ENCODE data around the gene PLEKHN1.

The PLEKHN1 gene

DNA sequence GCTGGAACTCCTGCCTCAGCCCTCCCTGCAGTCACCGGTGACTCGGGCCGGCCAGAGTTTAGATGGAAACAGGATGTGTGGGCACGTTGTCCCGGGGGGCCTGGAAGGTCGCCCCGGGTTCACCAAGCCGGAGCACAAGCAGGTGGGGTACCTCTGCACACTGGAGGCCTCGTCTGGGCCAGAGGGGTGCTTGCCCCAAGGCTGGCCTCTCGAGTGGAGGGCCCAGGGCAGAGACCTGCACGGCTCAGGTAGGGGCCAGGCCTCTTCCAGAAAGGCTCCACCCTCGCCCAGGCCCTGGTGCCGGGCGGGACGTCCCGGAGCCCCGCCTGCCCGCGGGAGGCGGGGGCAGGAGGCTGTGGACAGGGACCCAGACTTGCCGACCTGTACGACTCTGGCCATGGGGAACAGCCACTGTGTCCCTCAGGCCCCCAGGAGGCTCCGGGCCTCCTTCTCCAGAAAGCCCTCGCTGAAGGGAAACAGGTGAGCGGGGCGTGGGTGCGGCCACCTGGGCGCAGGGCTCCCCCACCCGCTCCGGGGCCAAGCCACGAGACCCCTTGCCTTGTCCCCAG lies at the start of gene PLEKHN1:
PLEKHN1 (plus strand) TSS at position 348 of the 569 bp plus-strand sequence; CDS start at position 398, 50 bp downstream.
- DNase-seq, result peak; percentile 80

GRCh38 chr1:917076-917459 lies 49.2 kb upstream of the PLEKHN1 start:
- DNase-seq, result no peak

DNA sequence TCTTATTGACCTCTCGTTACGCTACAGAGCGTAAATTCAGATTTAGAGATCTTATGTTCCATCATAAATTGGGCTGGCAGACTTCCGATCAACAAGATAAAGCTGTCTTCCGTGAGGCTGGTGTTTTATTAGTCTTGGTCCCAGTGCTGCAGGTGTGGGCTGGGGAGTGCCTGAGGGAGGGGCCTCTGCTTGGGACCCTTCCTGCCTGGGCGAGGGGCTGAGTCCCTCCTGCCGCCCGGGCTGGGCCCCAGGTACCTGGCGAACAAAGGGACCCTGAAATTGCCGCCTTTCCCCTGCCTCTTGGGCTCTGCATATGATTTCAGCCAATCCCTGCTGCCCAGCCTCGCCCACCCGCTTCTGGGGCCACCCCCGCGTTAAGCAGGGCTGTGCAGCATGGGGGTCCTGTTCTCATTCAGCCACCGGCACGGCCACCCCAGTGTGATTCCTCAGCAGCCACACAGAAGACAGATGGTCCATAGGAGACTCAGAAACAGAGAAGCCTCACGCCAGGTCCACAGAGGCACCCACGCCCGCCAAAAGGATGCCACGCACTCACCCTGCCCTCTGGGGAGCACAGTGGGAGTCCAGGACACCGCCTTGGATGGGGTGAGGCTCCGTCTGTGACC lies 48.7 kb upstream of the PLEKHN1 start:
- DNase-seq, result no peak

DNA sequence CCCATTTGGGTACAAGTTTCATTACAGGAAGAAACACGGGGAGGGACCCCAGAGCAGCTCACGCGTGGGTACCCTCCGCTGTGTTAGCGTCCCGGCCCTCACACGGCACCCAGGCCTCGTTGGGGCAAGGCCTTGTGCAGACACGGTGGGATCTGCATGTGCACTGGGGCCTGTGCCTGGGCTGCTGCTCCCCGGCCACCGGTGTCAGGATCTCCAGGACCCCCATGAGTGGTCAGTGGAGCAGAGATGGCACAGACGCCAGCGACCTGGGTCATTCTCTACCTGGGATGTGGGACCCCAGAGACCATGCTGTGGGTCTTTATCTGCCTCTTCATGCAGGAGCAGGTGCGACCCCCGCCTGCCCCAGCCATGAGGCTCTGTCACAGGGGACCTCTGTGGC lies 47.9 kb upstream of the PLEKHN1 start:
- no peak for DNase-seq

DNA sequence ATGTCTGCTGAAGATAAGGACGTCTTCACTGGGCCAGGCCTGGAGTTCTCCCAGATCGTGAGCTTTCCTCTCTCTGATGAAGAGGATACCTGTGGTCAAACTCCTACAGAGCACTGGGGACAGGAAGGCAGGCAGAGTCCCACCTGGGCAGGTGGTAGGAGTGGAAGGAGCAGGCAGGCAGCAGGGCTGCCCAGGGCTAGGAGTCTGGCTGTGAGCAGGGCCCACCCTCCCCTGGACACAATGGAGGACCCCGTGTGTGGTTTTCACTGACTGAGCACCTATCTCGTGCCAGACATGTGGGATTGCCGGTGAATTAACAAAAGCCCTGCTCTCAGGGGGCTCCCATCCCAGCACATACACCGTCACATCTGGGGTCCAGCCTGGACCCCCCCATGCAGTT lies 47.4 kb upstream of the PLEKHN1 start:
- no peak for DNase-seq

DNA sequence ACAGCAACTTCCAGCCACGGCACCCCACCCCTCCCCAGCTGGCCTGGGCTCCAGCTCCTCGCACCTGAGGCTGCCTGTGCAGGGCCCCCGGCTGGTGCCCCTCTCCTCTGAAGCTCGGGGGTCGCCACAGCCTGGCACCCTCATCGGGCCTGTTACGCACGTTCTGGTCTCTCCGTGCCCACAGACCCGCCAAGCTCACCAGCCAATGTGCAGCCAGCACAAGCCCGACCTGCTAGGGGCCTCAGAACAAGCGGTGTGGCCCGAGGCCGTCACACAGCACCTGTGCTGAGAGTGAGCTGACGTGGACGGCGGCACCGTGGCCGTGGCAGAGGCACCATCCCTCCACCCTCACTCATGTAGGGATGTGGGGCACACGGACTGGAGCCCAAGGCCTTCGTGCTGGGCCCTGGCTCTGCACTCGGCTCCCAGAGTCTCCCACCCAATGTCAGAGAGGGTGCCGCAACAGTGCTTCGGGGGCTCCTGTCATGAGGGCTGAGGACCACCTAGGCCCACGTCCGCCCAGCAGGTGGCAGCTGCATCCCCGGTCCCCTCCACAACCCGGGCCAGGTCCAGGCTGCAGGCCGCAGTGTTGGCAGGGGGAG lies 46.9 kb upstream of the PLEKHN1 start:
- no peak for DNase-seq

DNA sequence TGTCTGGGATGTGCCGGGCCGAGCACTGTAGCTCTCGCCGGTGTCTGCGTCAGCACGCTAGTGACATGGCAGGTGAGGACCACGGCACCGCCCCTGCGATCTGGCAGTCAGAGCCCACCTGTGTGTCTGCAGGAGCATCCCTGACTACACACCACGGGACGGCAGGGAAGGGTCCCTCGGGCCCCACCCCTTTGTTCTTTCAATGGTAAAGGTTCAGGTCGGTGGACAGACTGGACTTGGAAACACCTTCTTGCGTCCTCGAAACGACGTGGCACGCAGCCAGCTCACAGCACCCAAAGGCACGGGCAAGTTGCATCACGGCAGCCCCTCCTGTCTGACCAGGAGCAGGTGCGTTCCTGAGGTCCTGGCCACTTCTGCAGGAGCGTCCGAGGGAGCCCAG lies 46.3 kb upstream of the PLEKHN1 start:
- DNase-seq, result no peak

GRCh38 chr1:920521-920920 lies 45.8 kb upstream of the PLEKHN1 start:
- DNase-seq, result no peak

DNA sequence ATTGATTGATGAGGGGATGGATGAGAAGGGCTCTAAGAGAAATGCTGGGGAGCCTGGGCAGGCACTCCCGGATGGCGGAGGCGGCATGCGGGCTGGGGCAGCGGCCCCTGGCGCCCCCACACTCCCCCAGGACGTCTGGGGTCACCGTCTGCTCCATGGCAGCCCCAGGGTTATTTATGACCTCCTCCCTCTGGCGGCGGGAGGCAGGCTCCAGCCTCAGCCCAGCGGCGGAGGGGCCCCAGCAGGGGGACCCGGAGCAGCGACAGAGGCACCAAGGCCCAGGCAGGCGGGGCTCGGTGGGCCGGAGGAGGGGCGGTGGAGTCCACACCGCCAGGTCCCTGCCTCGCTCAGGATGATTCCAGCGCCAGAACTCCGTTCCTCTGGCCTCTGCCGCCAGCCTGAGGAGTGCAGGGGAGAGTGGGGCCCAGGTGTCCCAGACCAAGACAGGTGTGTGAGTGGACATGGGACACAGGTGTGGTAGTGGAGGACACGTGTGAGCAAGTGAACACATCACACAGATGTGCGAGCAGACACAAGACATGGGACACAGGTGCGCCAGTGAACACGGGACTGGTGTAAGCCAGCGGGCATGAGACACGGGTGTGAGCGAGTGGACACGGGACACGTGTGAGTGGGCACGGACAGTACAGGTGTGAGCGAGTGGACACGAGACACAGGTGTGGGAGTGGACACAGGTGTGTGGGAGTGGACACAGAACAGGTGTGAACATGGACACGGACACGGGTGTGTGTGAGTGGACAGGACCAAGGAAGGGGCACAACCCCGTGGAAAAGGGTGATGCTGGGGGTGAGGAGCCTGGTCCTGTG lies 45.1 kb upstream of the PLEKHN1 start:
- no peak for DNase-seq

DNA sequence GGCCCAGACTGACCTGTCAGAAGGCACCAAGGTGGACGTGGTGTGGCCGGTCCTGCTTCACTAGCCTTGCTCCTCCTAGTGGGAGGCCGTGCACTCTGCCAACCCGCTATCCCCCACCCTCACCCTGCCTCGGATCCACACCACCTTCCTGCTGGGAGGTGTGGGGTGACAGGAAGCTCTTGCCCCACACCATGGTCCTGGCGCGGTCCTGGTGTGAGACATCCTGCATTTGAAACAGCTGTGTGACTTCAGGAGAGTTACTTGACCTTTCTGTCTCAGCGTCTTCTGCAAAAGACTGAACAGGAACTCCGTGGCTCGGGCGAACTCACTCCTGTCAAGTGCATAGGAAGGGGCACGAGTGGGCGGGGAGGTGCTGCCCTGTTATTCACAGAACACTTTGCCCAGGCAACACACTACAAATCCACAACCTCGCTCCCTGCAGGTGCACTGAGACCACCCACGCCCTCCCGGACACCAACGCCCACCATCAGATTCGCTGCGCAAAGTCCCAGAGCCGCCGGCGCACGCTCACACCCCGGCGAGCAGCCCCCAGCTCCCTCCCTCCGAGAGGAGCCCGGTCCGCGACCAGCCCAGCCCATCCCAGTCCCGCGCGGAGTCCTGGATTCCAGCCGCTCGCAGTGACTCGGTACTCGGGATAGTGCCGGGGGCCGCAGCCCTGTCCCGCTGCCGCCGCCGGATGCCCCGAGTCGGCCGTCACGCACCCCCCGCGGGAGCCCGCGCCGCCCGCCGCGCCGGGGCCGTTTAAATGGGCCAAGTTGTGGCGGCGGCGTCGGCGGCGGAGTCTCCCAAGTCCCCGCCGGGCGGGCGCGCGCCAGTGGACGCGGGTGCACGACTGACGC lies 42.9 kb upstream of the PLEKHN1 start, which contains the start of gene SAMD11:
SAMD11 (plus strand) TSS at position 793 of the 860 bp plus-strand sequence. CDS start 509 bp downstream, outside the sequence.
- DNase-seq, result peak; percentile 83

- no peak for DNase-seq
Observed at GRCh38 chr1:923991-924655, 42.2 kb upstream of the PLEKHN1 start.

- DNase-seq, result no peak
Observed at GRCh38 chr1:924656-925560, 41.4 kb upstream of the PLEKHN1 start.

- no peak for DNase-seq
Observed at GRCh38 chr1:925561-926421, 40.5 kb upstream of the PLEKHN1 start.

DNA sequence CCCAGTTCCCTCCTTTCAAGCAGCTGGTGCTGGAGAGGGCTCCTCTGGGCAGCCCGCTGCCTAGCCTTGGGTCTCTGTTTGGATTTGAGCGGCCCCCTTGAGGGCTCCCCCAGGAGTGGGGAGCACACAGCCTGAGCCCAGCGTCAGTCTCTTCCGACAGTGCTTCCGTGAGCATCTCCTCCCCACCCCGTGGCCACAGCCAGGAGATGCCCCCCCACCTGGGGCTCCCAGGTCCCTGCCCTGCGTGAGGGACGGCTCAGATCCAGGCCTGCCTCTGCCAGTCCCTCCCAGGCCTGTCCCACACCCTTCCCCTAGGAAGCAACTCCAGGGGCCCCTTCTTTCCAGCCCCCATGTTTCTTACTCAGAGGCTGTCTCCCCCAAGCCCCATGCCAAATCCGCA lies 39.0 kb upstream of the PLEKHN1 start:
- DNase-seq, result no peak

DNA sequence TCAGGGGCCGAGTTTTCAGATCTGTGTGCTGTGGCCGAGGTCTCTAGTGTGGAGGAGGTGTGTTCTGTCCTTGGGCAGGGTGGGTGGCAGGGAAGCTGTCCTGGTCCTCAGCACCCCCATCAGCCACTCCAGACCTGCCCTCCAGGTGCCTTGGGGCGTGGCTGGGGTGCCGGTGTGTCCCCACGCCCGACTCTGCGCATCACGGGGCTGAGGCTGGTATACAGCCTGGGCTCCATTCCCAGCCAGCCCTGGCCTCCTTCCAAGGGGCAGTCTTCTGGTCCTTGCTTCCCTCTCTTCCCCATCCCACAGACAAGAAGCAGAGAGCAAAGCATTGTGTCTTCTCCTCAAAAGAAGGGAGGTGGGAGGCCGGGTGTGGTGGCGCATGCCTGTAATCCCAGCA lies 38.5 kb upstream of the PLEKHN1 start:
- no peak for DNase-seq

- DNase-seq, result no peak
Observed at GRCh38 chr1:928825-929661, 37.2 kb upstream of the PLEKHN1 start.

- DNase-seq, result no peak
Observed at GRCh38 chr1:929712-930632, 36.3 kb upstream of the PLEKHN1 start.

DNA sequence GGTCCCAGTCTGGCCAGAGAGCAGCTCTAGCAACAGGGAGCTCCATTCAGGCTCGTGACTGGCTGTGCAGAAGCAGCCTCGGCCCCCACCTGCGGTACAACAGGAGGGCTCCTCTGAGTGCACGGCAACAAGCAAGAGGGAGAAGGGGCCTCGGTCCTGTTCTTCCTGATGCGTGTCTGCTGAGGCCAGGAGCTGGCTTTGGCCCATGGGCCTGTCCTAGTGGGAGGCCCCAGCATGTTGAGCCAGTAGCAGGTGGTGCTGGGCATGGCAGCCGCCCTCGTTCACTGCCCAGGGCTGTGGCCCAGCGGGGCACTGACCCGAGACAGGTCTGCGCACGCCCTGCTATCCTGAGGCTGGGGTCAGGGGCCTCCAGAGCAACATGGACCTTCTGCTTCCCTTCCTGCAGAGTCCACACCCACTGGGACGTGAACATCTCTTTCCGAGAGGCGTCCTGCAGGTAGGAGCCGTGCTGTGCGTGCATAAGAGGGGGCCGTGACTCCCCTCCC lies 35.6 kb upstream of the PLEKHN1 start:
- DNase-seq, result no peak

Data from activated CD8-positive, alpha-beta memory T cell treated with anti-CD3 and anti-CD28 coated beads for 24 hours (primary cell).